ENCODE measurements around the gene RPS27L.
"Not testable (repeated sequence)": the region's sequence is repeated elsewhere in the genome, so short reads cannot be mapped to it uniquely, and the experiment has no call there.

The RPS27L gene

DNA sequence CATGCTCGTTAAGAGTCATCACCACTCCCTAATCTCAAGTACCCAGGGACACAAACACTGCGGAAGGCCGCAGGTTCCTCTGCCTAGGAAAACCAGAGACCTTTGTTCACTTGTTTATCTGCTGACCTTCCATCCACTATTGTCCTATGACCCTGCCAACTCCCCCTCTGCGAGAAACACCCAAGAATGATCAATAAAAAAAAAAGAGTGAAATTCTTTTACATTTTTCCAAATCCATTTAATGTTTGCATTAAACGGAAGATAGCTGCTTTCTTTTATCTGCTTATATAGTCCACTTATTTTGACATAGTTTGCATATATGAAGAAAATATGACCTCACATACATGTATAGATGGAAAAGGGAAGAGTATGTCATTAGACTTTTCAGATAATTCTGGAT is 57.7 kb downstream of the RPS27L start:
- DNase-seq (ENCODE audit: low read depth in 2 of 2): not testable (repeated sequence)

- DNase-seq (ENCODE audit: low read depth in 2 of 2): not testable (repeated sequence)
Observed at GRCh38 chr15:63098901-63099300, 58.4 kb downstream of the RPS27L start.

All from stimulated activated CD4-positive, alpha-beta T cell treated with anti-CD3 and anti-CD28 coated beads, Interleukin-4, amount 100 ng/mL, for 48 hours (primary cell).